Measurements from ENCODE around the gene FILIP1L. TPM values are rescaled to one million over a fixed set of nuclear protein-coding genes. Genes with fewer than 3 reads are reported as not detected.
A peak's percentile ranks its signal among the peaks of the same experiment; 100 is the strongest.

Gene FILIP1L
- total and polyA plus RNA-seq, 2 of the 13 experiments (the other 11 are each of a cell fraction or from before 2014, with no cell fraction given): 8.1 to 187 TPM

- TF ChIP-seq SMARCC2 (IDR thresholded peaks at IDR 0.05) (0 out of 2 replicates have a peak, but pooled peaks have one; percentile 12), GABPA (IDR thresholded peaks at IDR 0.05; ENCODE audit: low read depth, low read length) (no peak), GABPA (CRISPR knock-in tag; IDR thresholded peaks at IDR 0.05; ENCODE audit: low read depth) (peak; percentile 59; the same call in 1 of the 2 replicates), ZNF3 (CRISPR knock-in tag; IDR thresholded peaks at IDR 0.05) (no peak), PLRG1 (conservative IDR thresholded peaks at IDR 0.05) (no peak), TERF1 (CRISPR knock-in tag; IDR thresholded peaks at IDR 0.05) (no peak), MED1 (CRISPR knock-in tag; IDR thresholded peaks at IDR 0.05) (peak; percentile 98), ZNF784 (CRISPR knock-in tag; IDR thresholded peaks at IDR 0.05; ENCODE audit: borderline replicate concordance) (no peak; the same call in 1 of the 2 replicates), ZNF235 (CRISPR knock-in tag; IDR thresholded peaks at IDR 0.05; ENCODE audit: borderline replicate concordance) (no peak), ZNF337 (CRISPR knock-in tag; IDR thresholded peaks at IDR 0.05; ENCODE audit: borderline replicate concordance, low read depth) (peak; percentile 69; the same call in 1 of the 2 replicates), BATF2 (CRISPR knock-in tag; IDR thresholded peaks at IDR 0.05) (no peak), ZNF18 (CRISPR knock-in tag; IDR thresholded peaks at IDR 0.05; ENCODE audit: insufficient replicate concordance) (peak; percentile 84), FOXP4 (CRISPR knock-in tag; IDR thresholded peaks at IDR 0.05) (peak; percentile 99)
- TF ChIP-seq, protein P1, sequence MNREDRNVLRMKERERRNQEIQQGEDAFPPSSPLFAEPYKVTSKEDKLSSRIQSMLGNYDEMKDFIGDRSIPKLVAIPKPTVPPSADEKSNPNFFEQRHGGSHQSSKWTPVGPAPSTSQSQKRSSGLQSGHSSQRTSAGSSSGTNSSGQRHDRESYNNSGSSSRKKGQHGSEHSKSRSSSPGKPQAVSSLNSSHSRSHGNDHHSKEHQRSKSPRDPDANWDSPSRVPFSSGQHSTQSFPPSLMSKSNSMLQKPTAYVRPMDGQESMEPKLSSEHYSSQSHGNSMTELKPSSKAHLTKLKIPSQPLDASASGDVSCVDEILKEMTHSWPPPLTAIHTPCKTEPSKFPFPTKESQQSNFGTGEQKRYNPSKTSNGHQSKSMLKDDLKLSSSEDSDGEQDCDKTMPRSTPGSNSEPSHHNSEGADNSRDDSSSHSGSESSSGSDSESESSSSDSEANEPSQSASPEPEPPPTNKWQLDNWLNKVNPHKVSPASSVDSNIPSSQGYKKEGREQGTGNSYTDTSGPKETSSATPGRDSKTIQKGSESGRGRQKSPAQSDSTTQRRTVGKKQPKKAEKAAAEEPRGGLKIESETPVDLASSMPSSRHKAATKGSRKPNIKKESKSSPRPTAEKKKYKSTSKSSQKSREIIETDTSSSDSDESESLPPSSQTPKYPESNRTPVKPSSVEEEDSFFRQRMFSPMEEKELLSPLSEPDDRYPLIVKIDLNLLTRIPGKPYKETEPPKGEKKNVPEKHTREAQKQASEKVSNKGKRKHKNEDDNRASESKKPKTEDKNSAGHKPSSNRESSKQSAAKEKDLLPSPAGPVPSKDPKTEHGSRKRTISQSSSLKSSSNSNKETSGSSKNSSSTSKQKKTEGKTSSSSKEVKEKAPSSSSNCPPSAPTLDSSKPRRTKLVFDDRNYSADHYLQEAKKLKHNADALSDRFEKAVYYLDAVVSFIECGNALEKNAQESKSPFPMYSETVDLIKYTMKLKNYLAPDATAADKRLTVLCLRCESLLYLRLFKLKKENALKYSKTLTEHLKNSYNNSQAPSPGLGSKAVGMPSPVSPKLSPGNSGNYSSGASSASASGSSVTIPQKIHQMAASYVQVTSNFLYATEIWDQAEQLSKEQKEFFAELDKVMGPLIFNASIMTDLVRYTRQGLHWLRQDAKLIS (CRISPR knock-in tag; IDR thresholded peaks at IDR 0.05): peak; percentile 58; the same call in 1 of the 2 replicates
- TF ChIP-seq, protein P2, sequence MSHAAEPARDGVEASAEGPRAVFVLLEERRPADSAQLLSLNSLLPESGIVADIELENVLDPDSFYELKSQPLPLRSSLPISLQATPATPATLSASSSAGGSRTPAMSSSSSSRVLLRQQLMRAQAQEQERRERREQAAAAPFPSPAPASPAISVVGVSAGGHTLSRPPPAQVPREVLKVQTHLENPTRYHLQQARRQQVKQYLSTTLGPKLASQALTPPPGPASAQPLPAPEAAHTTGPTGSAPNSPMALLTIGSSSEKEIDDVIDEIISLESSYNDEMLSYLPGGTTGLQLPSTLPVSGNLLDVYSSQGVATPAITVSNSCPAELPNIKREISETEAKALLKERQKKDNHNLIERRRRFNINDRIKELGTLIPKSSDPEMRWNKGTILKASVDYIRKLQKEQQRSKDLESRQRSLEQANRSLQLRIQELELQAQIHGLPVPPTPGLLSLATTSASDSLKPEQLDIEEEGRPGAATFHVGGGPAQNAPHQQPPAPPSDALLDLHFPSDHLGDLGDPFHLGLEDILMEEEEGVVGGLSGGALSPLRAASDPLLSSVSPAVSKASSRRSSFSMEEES (CRISPR knock-in tag; IDR thresholded peaks at IDR 0.05): peak; percentile 72
Measured at GRCh38 chr3:99920481-99921376, 193.6 kb downstream of the FILIP1L start (continued).

Data from HepG2 (cell line).